ENCODE data around the gene INTS1.

Gene INTS1

DNA sequence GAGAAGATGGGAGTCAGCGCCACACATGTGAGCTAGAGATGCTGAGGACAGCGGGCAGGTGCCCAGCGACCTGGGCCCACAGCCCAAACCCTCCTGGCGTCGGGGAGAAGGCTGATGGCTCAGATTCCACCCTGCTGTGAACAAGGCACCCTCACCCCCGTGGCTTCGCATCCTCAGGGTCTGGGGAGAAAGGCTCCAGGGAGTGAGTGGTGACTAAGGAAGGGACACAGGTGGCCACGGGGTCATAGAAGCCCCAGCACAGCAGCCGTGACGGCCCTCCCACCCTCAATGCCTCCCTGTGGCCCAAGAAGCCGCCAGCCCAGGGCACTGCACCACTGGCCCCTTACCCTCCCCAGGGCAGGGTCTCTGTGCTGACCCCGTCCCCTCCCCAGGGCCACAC lies 19.6 kb downstream of the INTS1 start:
- no peak for DNase-seq

GRCh38 chr7:1483536-1484505 lies 20.4 kb downstream of the INTS1 start:
- no peak for DNase-seq

DNA sequence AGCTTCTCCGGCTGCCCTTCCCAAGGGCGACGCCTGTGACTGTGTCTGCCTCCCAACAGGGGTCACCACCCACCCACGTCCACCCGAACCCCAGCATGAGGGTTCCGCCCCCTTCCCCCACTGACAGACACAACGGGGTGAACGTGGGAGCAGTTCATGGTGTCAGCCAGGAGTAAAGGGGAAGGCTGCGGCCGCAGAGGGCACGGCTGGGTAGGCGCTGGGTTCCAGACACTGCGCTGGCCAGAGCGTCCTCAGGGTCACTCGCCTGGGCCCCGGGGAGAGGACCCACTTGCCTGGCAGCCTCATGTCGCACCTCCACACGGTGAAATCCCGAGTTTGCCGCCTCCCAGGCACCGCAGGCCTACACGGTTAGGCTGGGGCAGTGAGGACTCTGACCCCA lies 21.1 kb downstream of the INTS1 start:
- DNase-seq: no peak

GRCh38 chr7:1481300-1481699 lies 22.9 kb downstream of the INTS1 start:
- no peak for DNase-seq

- no peak for DNase-seq
These were observed 23.5 kb downstream of the INTS1 start for GRCh38 chr7:1480670-1481069.

GRCh38 chr7:1479287-1479686 lies 24.9 kb downstream of the INTS1 start:
- DNase-seq: no peak

GRCh38 chr7:1478480-1478879 lies 25.7 kb downstream of the INTS1 start:
- no peak for DNase-seq

DNA sequence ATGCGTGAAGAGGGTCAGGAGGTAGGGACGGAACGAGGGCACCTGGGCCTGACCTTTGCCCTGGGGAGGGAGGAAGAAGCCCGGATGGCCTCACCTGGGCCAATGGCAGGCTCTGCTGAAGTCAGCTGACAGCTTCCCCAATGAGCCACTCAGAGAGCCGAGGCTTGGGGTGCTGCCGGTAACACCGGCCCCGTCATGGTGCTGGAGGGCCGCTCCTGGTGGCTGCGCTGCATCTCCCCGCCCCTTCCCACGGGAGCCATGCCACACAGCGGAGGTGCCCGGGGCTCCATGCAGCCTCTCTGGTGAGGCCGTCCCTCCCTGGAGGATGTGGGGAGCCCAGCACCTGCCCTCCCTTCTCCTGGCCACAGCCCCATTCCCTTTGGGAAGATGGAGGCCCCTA lies 27.3 kb downstream of the INTS1 start:
- DNase-seq: no peak

DNA sequence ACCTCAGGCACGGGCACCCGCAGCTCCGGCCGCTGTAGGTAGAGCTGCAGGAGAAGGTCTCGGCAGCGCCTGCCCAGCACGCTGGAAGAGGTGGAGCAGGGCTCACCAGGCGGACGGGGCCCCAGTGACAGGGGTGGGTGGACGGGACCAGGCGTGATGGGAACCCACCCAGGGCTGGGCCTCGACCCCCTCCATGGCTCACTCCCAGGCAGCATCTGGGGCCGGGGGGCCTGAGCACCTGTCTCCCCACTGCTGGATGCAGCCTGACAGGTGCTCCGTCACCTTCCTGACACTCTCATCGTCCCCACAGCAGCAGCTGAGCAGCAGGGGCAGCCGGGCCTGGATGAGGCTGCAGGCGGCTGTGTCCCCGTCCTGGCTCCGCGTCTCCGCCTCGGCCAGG lies 28.2 kb downstream of the INTS1 start:
- no peak for DNase-seq

DNA sequence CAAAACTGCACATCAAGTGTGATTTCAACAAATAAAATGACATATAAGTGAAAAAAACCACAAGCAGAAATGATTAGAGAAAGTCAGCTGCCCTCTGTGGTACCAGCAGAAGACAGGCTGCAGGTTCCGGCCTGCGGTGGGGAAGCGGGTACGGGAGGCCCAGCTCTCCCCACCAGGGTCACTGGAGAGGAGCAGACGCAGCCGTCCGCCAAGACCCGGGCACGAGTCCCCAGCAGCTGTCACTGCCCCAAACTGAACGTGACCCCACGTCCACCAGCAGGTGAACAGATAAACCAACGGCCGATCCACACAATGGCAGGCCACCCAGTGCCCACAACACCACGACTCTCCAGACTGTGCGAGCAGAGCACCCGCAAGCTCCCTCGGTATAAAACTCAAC lies 28.8 kb downstream of the INTS1 start:
- no peak for DNase-seq

- DNase-seq: no peak
These were observed 29.5 kb downstream of the INTS1 start for GRCh38 chr7:1474736-1475135.

- peak; percentile 82 to 86 for DNase-seq
These were observed 30.2 kb downstream of the INTS1 start for GRCh38 chr7:1473864-1474512.

GRCh38 chr7:1470901-1471300 lies 33.3 kb downstream of the INTS1 start:
- DNase-seq: no peak

- DNase-seq: no peak
These were observed 35.4 kb downstream of the INTS1 start for GRCh38 chr7:1468643-1469298.

DNA sequence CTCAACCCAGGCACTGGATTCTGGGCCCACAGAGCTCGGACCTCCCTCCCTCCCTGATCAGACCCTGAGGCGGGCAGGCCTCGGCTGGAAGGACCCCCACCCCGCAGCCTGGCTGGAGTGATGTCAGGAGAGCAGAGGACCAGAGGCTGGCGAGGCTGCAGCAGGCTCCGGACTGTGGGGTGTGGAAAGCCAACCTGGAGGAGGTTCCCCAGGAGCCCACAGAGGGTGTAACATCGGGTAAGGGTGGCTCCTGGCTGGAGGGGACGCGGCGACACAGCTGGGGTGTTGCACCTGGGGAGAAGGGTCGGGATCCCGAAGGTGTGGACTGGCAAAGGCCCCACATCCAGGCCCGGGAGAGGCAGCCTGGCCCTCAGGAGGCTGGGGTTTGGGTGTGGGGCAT lies 36.0 kb downstream of the INTS1 start:
- no peak for DNase-seq

GRCh38 chr7:1466524-1467271 lies 37.5 kb downstream of the INTS1 start:
- no peak for DNase-seq

DNA sequence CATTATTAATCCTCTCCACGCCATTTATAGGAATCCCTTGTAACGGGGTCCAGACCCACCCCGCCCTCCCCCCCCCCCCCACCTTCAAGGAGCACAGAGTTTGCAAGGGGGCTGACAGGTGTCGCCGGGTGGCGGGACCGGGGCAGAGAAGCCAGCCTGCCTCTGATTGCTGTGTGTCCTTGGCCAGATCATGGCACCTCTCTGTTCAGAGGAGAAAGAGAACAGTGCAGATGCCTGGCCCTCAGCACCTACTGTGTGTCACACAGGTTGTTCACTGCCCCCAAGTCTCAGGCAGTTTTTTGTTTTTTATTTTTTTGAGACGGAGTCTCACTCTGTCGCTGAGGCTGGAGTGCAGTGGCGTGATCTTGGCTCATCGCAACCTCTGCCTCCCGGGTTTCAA lies 39.5 kb downstream of the INTS1 start:
- no peak for DNase-seq

DNA sequence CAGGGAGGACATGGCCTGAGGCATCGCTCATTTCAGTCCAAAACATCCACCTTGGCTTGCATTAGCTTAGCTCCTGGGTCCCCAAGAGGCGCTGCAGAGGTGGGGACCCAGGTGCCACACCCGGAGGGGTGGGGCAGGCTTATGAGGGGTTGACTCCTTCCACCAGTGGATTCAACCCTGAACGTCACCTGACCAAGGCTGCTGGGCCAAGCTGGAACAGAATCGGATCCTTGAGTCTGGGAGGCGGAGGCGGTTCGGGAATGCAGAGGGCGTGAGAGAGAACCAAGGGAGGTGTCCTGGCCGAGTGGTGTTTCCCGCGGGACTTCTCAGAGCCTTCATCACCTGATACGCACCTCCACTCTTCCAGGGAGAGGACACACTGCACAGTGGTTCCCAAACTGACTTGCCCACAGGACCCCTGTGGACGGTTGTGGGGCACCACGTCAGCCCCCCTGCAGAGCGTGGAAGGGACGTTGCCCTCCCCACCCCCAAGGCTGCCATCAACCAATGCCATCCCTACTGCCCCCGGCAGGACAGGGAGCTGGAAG lies 40.4 kb downstream of the INTS1 start:
- DNase-seq: no peak

DNA sequence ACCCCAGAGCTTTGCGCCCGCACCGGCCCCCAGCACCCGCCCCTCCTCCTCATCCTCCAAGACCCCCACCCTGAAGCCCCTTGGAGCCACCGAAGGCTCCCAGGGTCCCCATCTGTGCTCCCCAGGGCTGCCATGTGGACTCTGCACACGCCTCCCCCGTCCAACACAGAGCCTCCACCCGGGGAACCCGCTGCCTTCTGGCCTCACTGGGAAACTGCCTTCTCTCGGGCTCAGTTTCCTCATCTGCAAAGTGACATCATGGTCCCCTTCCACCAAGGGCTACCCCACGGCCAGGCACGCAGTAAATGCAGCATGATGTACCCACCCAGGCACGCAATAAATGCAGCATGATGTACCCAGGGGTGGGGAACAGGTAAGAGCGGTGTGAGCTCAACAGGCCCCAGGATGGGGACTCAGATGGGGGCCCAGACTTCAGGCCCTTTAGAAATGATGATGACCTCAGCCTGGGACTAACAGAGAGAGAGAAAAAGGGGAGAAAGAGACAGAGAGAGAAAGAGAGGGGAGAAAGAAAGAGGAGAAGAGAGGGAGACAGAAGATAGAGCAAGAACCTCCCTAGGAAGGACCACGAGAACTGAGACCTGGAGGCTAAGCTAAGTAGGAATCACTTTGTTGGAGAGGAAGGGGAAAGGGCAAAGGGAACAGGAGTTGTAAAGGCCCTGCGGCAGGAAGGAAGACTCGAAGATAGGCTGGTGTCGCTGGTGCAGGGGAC lies 42.4 kb downstream of the INTS1 start:
- no peak for DNase-seq

DNA sequence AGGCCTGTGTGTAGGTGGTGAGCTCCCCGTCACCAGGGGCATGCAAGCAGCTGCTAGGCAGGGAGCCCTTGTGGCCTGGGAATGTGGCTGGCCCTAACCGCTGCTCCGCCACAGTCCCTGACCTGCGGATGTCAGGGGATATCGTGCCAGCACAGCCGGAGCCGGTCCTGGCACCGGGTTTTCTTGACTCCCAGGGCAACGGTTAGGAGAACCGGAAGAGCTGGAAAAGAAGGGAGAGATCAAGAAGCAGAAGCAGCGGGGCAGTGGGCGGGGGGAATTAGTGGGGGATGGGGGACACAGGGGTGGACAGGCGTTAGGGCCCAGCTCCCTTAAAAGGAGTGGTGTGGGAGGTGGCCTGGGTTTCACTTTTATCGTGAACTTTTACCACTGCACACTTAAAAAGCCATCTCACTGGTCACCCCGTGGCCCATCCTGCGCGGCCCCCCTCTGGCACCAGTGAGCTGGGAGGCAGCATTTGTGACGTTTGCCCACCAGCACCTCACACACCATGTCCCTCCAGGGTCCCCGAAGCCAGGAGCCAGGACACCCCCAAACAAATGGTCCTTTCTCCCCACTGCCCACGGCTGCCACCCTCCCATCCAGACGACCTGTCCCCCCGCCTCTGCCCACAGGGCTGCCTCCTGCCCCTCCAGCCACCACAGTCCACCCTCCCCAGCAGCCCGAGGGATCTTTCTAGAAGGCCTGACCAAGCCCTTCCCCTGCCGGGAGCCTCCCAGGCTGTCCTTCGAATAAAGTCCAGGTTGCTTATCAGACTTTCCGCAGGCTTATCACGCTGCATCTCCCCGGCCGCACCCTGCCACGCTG lies 43.2 kb downstream of the INTS1 start:
- peak in 1 of 2 donors; percentile 17 for DNase-seq

Measured in CD4-positive, alpha-beta T cell treated with Interleukin-4 for 1 hour (primary cell).